Measurements from ENCODE around the gene LITAFD.
"Not testable (repeated sequence)": the region's sequence is repeated elsewhere in the genome, so short reads cannot be mapped to it uniquely, and the experiment has no call there.

Gene LITAFD

DNA sequence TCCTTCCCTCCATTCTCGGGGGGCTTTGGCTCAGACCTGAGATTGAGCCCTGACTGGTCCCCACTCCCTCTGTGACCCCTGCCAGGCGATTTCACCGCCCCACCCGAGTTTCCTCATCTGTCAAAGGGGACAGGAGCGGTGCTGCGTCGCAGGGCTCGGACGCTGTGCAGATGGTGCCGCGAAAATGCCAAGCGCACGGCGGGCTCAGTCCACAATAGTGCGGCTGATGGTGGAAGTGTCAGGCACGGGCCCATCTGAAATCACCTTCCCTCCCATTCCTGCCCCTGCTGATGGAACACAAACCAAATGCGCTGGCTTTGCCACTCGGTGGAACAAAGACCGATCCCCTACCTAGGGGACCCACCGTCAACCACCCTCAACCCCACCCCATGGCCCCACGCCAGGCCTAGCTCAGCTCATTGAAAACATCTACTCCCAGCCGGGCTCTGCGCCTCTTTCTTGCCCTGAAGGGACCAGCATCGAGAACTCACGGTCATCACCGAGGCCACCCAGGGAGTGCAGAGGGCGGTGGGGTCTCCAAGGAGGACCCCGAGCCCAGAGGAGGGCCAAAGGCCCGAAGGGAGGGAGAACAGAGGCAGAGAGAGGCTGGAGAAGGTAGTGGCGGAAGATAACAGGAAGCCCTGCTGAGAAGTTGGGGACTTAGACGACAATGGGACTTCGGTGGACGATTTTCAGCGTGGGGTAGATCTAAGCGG, 14.8 kb upstream of the LITAFD start:
- intact Hi-C loops (cut with DNase I), result loop anchor here (5.0 to 10.0 kb wide), 3 partner anchors 70 to 225 kb away; partner anchors contain the start of genes ABAT, HAPSTR1, PMM2 and TMEM186
- DNase-seq, result peak in 30 of 42 donors; percentile 35 to 81 (median 59)

DNA sequence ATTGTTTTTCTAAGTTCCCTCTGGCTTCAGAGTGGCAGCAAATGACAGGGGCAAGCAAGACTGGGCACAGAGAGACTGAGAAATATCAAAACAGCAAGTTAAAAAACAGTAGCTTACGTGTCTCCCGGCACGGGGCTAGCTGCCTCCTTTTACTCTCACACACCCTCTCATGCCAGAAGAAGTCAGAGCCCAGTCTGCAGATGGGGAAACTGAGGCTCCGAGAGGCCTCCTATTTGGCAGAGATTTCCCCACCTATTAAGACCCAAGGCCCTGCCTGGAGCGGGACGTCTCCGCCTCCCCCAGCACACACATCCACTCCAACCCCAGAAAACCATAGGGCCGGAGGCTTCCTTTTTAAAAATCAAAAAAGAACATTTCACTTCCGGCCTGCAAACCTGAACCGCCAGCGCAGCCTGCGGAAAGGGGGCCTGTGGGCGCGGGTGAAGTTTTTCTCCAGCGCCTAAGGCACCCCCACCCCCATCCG, 14.2 kb upstream of the LITAFD start:
- intact Hi-C loops (cut with DNase I), result loop anchor here (5.0 to 10.0 kb wide), 3 partner anchors 71 to 224 kb away; partner anchors contain the start of genes ABAT, HAPSTR1, PMM2 and TMEM186
- no peak for DNase-seq

DNA sequence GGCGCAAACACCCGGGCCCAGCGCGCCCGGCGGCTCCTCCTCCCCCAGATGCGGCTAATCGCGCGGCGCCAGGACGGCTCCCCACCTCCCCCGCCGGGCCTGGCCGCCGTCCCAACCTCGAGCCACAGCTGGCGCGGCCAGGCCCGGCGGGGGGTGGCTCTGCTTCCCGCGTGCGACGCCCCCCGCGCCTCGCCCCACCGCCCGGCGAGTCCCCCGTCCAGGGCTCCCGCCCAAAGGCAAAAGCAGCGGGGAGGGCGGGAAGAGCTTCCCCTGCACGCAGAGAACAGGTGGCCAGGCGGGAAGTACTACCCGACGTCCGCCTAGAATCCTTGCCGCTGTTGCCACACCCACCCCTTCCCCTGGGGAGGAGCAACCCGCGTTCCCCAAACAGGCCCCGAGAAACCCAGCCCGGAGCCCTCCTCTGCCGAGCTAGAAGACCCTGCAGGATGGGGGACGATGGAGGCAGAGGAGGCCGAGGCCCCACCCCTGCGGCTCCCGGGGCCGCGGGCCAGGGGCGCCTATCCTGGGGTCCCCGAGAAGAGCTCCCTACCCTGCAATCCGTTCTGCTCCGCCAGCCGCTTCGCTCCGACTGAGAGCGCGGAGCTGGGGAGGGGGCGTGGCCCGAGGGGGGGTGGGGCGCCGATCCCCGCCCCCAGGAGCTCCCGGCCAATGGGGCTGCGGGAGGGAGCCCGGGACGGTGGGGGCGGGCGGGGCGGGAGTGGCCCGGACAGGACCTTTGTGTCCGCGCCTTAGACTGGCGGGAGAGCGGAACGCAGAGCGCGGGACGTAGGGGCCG, 13.5 kb upstream of the LITAFD start, which contains the start of gene CARHSP1:
Gene CARHSP1, minus strand, starts transcription at position 591 of the 796 bp plus-strand sequence. CDS start 9,678 bp downstream, outside the sequence.
- peak; percentile 53 to 93 (median 85) for DNase-seq
- intact Hi-C loops (cut with DNase I), result loop anchor here (5.0 to 10.0 kb wide), 3 partner anchors 71 to 224 kb away; partner anchors contain the start of genes ABAT, HAPSTR1, PMM2 and TMEM186

DNA sequence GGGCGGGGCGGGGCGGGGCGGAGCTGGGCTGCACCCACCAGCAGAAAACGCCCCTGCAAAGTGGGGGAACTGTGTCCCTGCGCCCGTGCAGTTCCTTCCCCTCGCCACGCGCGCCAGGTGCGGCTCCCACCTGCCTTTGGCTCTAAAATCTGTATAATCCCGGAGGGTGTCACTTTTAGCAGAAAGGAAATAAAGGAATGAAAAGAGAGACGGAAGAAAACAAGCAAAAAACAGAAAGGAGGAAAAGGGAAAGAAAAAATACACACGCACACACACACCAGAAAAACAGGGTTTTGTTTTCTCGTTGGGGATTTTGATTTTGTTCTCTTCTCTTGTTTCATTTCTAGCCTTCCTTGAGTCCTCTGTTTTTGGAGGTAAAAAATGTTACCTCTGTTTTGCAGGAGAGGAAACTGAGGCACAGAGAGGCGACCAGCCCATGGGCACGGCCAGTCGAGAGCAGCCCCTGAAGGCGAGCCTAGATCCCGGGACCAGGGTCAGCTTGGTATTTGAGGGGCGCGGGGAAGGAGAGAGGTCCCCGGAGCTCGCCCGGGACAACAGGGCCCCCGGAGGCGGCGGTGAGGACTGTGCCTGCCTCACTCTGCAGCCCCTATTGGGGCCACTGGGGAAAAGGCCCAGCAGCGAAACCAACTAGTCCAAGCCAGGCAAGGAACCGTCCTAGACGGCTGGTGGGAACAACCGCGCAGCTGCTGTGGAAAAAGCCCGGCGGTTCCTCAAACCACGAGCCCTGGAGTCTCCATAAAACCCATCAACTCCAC, 12.8 kb upstream of the LITAFD start:
- intact Hi-C loops (cut with DNase I), result loop anchor here (5.0 to 10.0 kb wide), 3 partner anchors 72 to 223 kb away; partner anchors contain the start of genes ABAT, HAPSTR1, PMM2 and TMEM186
- no peak for DNase-seq

DNA sequence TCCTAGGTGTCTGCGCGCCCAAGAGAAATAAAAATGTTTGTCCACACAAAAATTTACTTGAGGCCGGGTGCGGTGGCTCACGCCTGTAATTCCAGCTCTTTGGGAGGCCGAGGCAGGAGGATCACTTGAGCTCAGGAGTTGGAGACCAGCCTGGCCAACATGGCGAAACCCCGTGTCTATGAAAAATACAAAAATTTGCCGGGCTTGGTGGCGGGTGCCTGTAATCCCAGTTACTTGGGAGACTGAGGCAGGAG, 12.2 kb upstream of the LITAFD start:
- intact Hi-C loops (cut with DNase I), result loop anchor here (5.0 to 10.0 kb wide), 3 partner anchors 73 to 222 kb away; partner anchors contain the start of genes ABAT, HAPSTR1, PMM2 and TMEM186
- DNase-seq, result not testable (repeated sequence)

DNA sequence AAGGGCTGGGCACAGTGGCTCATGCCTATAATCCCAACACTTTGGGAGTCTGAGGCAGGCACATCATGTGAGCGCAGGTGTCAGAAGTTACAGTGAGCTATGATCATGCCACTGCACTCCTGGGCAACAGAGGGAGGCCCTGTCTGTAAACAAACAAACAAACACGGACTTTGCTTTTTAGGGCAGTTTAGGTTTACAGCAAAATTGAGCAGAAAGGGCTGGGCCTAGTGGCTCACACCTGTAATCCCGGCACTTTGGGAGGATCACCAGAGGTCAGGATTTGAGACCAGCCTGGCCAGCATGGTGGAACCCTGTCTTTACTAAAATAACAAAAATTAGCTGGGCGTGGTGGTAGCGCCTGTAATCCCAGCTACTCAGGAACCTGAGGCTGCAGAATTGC, 10.1 kb upstream of the LITAFD start:
- no peak for DNase-seq
- intact Hi-C loops (cut with DNase I), result no loop called here

DNA sequence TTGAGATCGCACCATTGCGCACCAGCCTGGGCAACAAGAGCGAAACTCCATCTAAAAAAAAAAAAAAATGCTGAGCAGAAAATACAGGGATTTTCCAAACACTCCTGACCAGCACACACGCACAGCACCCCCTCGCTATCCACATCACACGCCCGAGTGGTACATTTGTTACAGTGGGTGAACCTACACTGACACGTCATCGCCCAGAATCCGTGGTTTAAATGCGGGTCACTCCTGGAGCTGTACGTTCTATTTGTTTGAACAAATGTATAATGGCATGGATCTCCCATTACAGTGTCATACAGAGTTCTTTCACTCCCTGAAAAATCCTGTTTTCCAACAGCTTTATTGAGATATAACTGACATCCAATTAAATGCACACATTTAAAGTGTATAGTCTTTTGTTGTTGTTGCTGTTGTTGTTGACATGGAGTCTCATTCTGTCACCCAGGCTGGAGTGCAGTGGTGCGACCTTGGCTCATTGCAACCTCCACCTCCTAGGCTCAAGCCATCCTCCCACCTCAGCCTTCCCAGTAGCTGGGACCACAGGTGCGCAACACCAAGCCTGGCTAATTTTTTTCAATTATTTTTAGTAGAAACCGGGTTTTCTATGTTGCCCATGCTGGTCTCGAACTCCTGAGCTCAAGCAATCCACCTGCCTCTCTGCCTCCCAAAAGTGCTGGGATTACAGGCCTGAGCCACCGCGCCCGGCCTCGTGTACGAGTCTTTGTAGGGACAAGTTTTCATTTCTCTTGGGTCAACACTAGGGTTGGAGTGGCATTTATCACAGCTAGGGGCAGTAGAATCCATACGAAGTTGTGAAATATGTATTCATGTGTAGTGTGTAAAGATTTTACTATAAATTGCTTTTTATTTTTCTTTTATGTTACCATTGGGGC, 8.9 kb upstream of the LITAFD start:
- intact Hi-C loops (cut with DNase I), result no loop called here
- no peak for DNase-seq

DNA sequence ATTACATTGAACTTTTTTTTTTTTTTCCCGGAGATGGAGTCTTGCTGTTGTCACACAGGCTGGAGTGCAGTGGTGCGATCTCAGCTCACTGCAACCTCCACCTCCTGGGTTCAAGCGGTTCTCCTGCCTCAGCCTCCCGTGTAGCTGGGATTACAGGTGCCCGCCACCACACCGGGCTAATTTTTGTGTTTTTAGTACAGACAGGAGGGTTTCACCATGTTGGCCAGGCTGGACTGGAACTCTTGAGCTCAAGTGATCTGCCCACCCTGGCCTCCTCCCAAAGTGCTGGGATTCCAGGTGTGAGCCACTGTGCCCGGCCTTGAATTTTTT, 8.3 kb upstream of the LITAFD start:
- intact Hi-C loops (cut with DNase I); DNase-seq: not testable (repeated sequence)

DNA sequence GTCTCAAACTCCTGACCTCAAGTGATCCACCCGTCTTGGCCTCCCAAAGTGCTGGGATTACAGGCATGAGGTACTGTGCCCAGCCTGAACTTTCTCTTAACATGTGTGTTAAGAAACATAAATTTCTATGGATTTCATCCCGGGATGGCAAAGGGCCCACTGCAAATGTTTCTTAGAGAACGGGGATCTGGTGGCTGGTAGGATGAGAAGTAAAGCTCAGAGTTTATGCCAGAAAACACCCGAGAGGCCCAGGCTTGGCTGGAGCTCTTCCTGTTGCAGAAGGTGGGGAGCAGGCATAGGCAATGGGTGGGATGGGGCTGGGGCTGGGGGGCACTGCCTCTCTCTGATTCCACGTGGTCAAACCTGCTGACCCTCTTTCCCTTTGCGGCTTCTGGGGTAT, 7.8 kb upstream of the LITAFD start:
- DNase-seq, result no peak
- intact Hi-C loops (cut with DNase I), result no loop called here

DNA sequence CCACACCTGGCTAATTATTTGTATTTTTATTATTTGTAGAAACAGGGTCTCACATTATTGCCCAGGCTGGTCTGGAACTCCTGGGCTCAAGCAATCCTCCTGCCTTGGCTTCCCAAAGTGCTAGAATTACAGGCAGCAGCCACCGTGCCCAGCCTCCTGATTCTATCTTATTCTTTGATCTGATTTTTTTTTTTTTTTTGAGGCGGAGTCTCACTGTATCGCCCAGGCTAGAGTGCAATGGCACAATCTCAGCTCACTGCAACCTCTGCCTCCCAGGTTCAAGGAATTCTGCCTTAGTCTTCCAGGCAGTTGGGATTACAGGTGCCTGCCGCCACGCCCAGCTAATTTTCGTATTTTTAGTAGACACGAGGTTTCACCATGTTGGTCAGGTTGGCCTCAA, 6.8 kb upstream of the LITAFD start:
- DNase-seq, result not testable (repeated sequence)
- intact Hi-C loops (cut with DNase I), result loop anchor here (5.0 kb wide), 1 partner anchor 308 kb away; no protein-coding TSS in a partner anchor

DNA sequence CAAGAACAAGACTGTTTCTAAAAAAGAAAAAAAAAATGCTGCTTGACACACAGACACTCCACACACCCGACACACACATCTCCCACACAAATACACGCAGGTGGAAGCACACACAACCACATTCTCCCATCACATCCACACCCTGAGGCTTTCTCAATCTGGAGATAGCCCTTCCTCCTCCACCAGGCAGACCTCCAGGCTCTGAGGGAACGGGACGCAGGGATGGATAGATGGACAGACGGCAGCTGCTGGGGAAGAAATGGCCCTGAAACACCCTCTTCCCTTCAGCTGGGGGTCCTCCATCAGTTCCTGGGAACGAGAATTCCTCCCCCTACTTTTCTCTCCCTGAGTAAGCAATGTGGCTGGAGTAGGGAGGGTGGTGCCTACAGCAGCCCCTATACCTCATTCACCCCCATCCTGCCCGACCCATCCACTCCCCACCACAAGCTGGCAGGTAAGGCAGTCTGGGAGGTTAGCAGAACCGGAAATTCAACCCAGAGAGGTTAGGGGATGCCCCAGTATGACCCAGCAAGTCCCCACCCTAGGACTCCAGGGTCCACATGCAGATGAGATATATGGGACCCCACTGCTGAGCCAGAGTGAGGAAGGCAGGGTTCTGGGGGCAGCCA, 4.1 kb upstream of the LITAFD start:
- intact Hi-C loops (cut with DNase I), result loop anchor here (5.0 kb wide), 1 partner anchor 311 kb away; no protein-coding TSS in a partner anchor
- no peak for DNase-seq

DNA sequence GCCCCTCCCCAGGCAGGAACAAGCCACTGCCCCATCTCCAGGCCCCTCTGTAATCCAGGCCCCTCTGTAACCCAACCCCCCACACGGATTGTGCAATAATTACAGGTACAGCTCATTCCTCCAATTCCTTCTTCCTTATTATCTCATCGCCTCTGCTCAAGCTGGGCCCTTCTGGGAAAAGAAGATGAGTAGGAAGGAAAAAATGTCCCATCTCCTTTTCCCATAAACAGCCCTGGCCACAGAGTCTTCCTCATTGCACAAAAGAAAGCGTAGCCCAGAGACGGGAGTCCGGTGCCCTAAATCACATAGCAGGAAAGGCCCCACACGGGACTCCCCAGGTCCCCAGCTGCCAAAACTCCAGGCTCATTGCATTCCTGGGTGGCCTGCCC, 3.6 kb upstream of the LITAFD start:
- DNase-seq, result no peak
- intact Hi-C loops (cut with DNase I), result loop anchor here (5.0 kb wide), 1 partner anchor 311 kb away; no protein-coding TSS in a partner anchor

DNA sequence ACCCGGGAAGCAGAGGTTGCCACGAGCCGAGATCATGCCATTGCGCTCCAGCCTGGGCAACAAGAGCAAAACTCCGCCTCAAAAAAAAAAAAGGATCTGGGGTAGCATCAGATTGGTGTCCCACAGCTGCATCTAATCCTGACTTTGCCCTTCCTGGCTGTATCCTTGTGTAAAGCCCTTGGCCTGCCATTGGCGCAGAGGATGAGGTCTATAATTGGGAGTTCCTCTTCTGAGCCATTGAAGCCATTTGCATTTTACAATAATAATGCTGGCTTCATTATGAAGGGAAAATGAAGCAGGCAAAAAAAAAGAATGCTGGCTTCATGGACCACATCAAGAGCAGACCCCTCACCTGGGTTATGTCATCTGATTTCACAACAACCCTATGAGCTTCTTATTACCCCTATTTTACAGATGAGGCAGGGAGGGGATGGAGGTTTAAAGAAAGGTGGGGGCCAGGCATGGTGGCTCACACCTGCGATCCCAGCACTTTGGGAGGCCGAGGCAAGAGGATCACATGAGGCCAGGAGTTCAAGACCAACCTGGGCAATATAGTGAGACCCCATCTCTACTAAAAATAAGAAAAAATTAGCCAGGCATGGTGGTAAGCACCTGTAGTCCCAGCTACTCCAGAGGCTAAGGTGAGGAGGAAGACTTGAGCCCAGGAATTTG, 1.2 kb upstream of the LITAFD start:
- DNase-seq, result no peak
- intact Hi-C loops (cut with DNase I), result loop anchor here (5.0 kb wide), 1 partner anchor 84 kb away; the partner anchor contains the start of genes PMM2 and TMEM186

DNA sequence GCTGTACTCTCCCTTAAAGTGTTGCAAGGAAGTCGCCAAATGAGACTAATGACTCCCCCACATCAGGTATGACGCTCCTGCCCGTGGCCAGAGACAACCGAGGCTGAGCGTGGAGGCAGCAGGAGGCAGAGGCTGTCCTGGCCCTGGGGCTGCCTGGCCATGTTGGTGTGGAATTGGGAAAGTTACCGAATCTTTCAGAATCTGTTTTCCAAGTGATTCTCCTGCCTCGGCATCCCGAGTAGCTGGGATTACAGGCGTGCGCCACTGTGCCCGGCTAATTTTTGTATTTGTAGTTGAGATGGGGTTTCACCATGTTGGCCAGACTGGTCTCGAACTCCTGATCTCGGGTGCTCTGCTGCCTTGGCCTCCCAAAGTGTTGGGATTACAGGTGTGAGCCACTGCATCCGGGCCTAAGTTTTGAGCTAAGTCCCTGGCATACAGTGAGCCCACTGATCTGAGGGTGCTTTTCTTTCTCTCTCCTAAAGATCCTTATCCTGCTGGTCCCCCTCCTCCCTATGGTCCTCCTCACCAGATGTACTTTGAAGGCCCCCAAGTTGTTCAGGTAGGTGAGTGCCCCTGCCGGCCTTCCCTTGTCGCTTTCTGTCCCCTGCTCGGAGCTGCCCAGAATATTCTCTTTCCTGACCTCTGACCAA, 700 bp downstream of the LITAFD start:
- DNase-seq, result no peak
- intact Hi-C loops (cut with DNase I), result loop anchor here (5.0 kb wide), 1 partner anchor 86 kb away; the partner anchor contains the start of genes PMM2 and TMEM186

DNA sequence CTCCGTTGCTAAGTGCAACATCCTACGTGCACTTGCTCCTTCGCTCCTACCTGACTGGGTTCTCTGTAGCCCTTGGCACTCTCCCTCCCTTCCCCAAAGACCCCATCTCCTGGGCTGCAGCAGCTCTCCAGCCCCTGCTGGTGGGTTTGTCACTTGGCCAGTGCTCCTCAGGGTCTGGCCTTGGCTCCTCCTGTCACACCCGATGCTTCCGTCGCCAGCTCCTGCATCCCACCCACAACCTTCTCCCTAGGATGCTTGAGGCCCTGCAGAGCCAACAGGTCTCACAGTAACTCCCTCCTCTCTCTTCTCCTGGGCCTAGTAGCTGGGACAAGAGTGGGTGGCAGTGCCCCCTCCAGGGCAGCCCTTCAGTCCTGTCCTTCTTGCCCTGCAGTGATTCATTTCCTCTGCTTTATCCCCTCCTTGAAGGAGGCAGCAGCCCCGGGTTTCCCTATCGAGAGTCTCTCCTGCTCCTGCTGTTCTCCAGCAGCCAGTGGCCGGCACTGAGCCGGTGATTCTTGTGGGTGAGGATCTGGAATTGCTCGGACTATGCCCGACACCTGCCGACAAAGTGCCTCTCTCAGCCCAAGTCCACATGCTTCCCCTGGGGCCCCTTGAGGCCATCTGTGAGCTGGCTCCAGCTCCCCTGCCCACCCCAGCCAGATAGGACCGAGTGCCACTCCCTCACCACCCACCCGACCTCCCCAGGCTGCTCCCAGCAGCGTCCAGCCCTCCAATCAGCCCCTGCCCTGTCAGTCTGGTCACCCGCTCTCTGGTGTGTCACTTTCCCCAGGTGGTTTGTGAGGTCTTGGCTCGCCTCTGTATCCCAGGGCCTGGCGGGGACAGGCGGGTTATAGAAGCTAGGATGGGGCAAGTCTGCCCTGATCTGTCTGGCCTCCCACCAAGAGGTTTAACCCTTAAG, 3.8 kb downstream of the LITAFD start:
- intact Hi-C loops (cut with DNase I), result no loop called here
- DNase-seq, result peak in 1 of 42 donors; percentile 31
